ENCODE data around the gene SRRM5.
A peak's percentile ranks its signal among the peaks of the same experiment; 100 is the strongest.
"Not testable (repeated sequence)": the region's sequence is repeated elsewhere in the genome, so short reads cannot be mapped to it uniquely, and the experiment has no call there.

The SRRM5 gene

GRCh38 chr19:43591904-43592772 is 19.8 kb upstream of the SRRM5 start:
- DNase-seq (ENCODE audit: low read depth in 2 of 2) = no peak

GRCh38 chr19:43592800-43593350 is 19.0 kb upstream of the SRRM5 start:
- DNase-seq (ENCODE audit: low read depth in 2 of 2) = no peak

DNA sequence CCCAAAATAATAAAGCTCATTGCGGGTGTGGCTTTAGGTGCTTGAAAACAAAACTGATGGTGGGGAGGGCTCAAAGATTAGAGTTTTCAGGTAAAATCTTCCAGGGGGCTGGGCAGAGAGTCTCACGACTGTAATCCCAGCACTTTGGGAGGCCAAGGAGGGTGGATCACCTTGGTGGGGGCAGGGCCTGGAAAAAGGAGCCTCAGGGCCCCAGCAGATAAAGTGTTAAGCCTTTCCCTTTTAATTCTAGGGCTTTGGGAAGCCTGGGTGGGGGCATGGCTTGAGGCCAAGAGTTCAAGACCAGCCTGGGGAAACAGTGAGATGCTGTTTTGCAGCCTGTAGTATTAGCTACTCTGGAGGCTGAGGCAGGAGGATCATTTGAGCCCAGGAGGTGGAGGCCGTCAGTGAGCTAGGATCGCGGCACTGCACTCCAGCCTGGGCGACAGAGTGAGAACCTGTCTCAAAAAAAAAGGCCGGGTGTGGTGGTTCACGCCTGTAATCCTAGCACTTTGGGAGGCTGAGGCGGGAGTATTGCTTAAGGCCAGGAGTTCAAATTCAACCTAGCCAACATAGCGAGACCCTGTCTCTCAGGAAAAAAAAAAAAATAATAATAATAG is 17.7 kb upstream of the SRRM5 start:
- DNase-seq (ENCODE audit: low read depth in 2 of 2) = no peak

DNA sequence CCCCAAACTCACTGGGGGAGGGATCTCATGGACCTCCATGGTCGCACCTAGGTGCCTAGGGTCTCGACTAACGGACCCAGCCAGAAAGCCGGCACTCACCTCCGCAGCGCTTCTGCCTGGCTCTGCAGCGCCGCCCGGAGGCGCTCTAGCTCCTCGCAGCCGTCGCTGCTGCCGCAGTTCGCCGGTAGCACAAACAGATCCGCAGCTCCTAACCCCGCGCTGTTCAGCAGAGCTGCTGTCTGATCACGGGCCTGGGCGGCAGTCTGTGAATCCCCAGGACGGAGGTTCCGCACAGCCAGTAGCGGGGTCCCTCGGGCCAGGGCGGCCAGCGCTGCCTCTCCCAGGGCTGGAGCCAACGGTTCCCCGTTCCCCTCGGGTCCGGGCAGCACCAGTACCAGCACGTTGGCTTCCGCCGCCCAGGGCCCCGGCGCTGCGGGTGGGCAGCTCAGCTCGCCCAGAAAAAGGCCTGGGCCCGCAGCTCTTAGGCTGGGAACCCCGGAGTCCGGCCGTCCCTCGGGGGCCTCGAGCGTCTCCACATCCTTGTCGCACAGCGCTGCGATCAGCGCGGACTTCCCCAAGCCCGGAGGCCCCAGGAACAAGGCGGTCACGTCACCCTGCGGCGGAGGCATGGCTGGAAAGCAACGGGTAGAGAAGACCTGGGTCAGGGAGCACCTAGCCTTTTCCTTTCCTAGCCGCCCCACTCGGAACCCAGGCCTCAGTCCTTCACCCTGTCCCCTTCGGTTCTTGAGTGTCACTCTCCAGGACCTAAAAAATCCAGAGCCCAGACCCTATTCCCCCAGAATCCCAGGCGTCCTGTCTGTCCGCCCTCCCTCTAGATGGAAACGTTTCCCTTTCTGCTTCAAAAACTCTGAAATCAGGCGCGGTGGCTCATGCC is 16.9 kb upstream of the SRRM5 start:
- peak; percentile 56 to 60 for DNase-seq (ENCODE audit: low read depth in 2 of 2)

DNA sequence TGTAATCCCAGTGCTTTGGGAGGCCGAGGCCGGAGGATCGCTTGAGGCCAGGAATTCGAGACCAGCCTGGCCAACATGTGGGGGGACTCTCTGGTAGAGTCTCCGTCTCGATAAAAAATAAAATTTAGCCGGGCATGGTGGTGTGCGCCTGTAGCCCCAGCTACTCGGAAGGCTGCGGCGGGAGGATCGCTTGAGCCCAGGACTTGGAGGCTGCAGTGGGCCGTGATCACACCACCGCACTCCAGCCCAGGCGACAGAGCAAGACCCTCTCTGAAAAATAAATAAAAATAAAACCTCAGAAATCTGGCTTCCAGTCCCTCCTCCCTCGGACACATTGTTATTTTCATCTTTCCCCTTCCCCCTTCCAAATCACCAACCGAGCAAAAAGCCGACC is 16.3 kb upstream of the SRRM5 start:
- peak in 1 of 2 donors; percentile 9 for DNase-seq (ENCODE audit: low read depth in 2 of 2)

- peak; percentile 100 for DNase-seq (ENCODE audit: low read depth in 2 of 2)
Observed at GRCh38 chr19:43595999-43596841, 15.7 kb upstream of the SRRM5 start, which contains the start of the genes IRGQ and ZNF576. IRGQ (minus strand) TSS chr19:43596134; CDS start chr19:43595338, 796 bp downstream. ZNF576 (plus strand) TSS chr19:43596595; CDS start chr19:43597109, 514 bp downstream.

GRCh38 chr19:43596842-43597461 is 14.9 kb upstream of the SRRM5 start:
- no peak for DNase-seq (ENCODE audit: low read depth in 2 of 2)

GRCh38 chr19:43597876-43598275 is 14.0 kb upstream of the SRRM5 start:
- DNase-seq (ENCODE audit: low read depth in 2 of 2) = no peak

- DNase-seq (ENCODE audit: low read depth in 2 of 2) = no peak
Observed at GRCh38 chr19:43598445-43599240, 13.2 kb upstream of the SRRM5 start.

- no peak for DNase-seq (ENCODE audit: low read depth in 2 of 2)
Observed at GRCh38 chr19:43599635-43600295, 12.1 kb upstream of the SRRM5 start.

DNA sequence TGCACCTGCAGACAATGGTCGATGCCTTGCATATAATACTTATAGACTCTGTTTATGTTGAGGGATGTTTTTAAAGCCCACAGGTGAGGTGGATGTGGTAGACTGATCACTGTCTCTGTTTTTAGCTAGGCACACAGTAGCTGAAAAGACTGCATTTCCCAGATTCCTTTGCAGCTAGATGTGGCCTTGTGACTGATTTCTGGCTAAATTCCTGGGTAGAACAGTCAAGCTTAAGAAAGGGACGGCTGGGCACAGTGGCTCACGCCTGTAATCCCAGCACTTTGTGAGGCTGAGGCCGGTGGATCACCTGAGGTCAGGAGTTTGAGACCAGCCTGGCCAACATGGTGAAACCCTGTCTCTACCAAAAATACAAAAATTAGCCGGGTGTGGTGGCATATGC is 11.6 kb upstream of the SRRM5 start:
- not testable (repeated sequence) for DNase-seq (ENCODE audit: low read depth in 2 of 2)

DNA sequence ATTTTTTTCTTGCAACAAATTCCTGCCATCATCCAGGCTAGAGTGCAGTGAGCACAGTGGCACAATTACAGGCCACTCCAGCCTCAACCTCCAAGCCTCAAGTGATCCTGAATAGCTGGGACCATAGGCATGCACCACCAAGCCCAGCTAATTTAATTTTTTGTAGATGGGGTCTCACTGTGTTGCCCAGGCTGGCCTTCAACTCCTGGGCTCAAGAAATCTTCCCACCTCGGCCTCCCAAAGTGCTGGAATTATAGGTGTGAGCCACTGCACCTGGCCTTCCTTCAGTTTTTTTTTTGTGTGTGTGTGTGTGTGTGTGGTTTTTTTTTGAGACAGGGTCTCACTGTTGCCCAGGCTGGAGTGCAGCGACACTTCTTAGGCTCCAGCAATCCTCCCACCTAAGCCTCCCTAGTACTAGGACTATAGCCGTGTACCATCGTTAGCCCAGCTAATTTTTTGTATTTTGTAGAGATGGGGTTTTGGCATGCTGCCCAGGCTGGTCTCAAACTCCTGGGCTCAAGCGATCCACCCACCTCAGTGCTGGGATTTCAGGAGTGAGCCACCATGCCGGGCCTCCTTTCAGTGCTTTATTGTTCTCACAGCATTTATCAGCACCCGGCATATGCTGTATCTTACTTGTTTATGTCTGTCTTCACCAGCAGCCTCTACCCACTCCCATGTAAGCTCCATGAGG is 5.9 kb upstream of the SRRM5 start:
- no peak for DNase-seq (ENCODE audit: low read depth in 2 of 2)

- no peak for DNase-seq (ENCODE audit: low read depth in 2 of 2)
Observed at GRCh38 chr19:43606569-43607229, 5.2 kb upstream of the SRRM5 start.

- DNase-seq (ENCODE audit: low read depth in 2 of 2) = no peak
Observed at GRCh38 chr19:43607238-43608205, 4.4 kb upstream of the SRRM5 start.

- DNase-seq (ENCODE audit: low read depth in 2 of 2) = no peak
Observed at GRCh38 chr19:43609872-43610271, 2.0 kb upstream of the SRRM5 start.

DNA sequence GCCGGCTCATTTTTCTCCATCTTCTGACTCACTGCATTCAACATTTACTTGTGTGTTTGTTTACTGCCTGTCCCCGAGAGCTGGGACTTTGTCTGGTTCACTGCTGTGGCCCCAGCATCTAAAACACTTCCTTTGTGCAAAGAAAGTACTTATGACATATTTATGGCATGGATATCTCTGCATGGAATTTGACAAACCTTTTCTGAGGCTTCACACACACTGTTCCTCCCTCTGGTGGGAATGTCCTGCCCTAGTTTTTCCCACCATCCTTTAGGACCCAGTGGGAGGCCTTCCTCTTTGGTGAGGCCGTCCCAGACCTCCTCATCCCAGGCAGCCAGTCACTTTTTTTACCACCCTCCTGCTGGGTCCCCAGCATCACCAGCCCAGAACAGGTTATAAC is 1.4 kb upstream of the SRRM5 start:
- no peak for DNase-seq (ENCODE audit: low read depth in 2 of 2)

- no peak for DNase-seq (ENCODE audit: low read depth in 2 of 2)
Observed at GRCh38 chr19:43612374-43612773, 486 bp downstream of the SRRM5 start.

Data from stimulated activated CD4-positive, alpha-beta T cell treated with anti-CD3 and anti-CD28 coated beads, Interleukin-1b, Interleukin-23, amount 100 ng/mL, for 4 hours (primary cell).